Gastroesophageal sphincter (tissue), 4 donors: ENCODE data around the gene SLC27A1. TPM values are rescaled to one million over a fixed set of nuclear protein-coding genes. Genes with fewer than 3 reads are reported as not detected.

Experiments used
- ATAC-seq: fragments of 150-250 bp; one replicate; pipeline ENCODE4 v1.9.1; 2016; ENCODE audit warnings: mild to moderate bottlenecking, moderate library complexity
- H3K27ac ChIP-seq, 4 donors: fragments of 200-600 bp; sonication (generic) in 3 of 4; 1 replicate in 3 of 4; 2 replicates in 1 of 4; pipeline ENCODE4 v1.5.1; 2016 to 2019
- H3K27me3 ChIP-seq: fragments of 200-600 bp; sonication (generic); one replicate; pipeline ENCODE4 v1.5.1; 2019
- H3K36me3 ChIP-seq, 2 donors: fragments of 200-600 bp; sonication (generic); one replicate each; pipeline ENCODE4 v1.5.1; 2019; ENCODE audit warnings: control low read depth in 1 of 2
- H3K4me1 ChIP-seq, 3 donors: fragments of 200-600 bp; sonication (generic); 1 replicate in 2 of 3; 2 replicates in 1 of 3; pipeline ENCODE4 v1.5.1; 2016 to 2019; ENCODE audit warnings: control low read depth in 2 of 3
- H3K4me3 ChIP-seq, 2 donors: fragments of 200-600 bp; sonication (generic); one replicate each; pipeline ENCODE4 v1.5.1; 2019; ENCODE audit warnings: mild to moderate bottlenecking in 1 of 2, moderate library complexity in 1 of 2
- H3K9me3 ChIP-seq, 3 donors: fragments of 200-600 bp; sonication (generic); one replicate each; pipeline ENCODE4 v1.5.1; 2017 to 2019; ENCODE audit warnings: control low read depth in 2 of 3
- CTCF ChIP-seq, 4 experiments: fragments of 200-600 bp in 2 of 4; fragments of 450-650 bp in 2 of 4; sonication (generic) in 1 of 4; IDR thresholded peaks; one replicate each; pipeline ENCODE4 v1.5.1; 2017 to 2019; ENCODE audit warnings: antibody characterized with exemption in 4 of 4, mild to moderate bottlenecking in 2 of 4, moderate library complexity in 2 of 4
- EP300 ChIP-seq: sonication (generic); formaldehyde crosslinking; IDR thresholded peaks from one replicate; pipeline ENCODE4 v1.6.1; 2017; ENCODE audit warnings: antibody characterized with exemption, mild to moderate bottlenecking
- POLR2A ChIP-seq, 2 donors: fragments of 450-650 bp; IDR thresholded peaks; one replicate each; pipeline ENCODE4 v1.6.1; 2017; ENCODE audit warnings: antibody characterized with exemption in 2 of 2, mild to moderate bottlenecking in 2 of 2, moderate library complexity in 1 of 2
- POLR2AphosphoS5 ChIP-seq: sonication (generic); formaldehyde crosslinking; IDR thresholded peaks from one replicate; pipeline ENCODE4 v1.6.1; 2017; ENCODE audit warnings: antibody characterized with exemption
- WGBS, 2 donors: methylation state at CpG; one replicate each; pipeline ENCODE4 v1.1.5; 2018; ENCODE audit warnings: low coverage in 1 of 2; 5-methylcytosine and 5-hydroxymethylcytosine counted together
- total RNA-seq, 4 donors: library from RNA; depleted of rRNA; stranded (reverse); fragments of >200 nt; gene quantifications; one replicate each; pipeline ENCODE4 v1.1.0, GENCODE V29; 2016

SLC27A1 gene
- total RNA-seq, 4 donors from 2014 or later, result 17.1 to 21.3 (median 19.6) TPM

GRCh38 chr19:17525141-17525540, 54.8 kb downstream of the SLC27A1 start:
- peaks cover 71% of the 10 kb centered on the region for H3K27me3 ChIP-seq

GRCh38 chr19:17526922-17527321, 56.6 kb downstream of the SLC27A1 start:
- peaks cover 0 to 10% (median 0%) of the 10 kb centered on the region in 3 donors for H3K4me1 ChIP-seq
- H3K27me3 ChIP-seq, result peaks cover 84% of the 10 kb centered on the region
- H3K36me3 ChIP-seq, result no peaks in the 10 kb centered on the region
- no peak for ATAC-seq
- TF ChIP-seq CTCF (IDR thresholded peaks at IDR 0.05) (no peak), EP300 (no peak), POLR2AphosphoS5 (no peak), POLR2A (IDR thresholded peaks at IDR 0.05) (no peak)
- peaks cover 0 to 5% (median 0%) of the 10 kb centered on the region in 3 donors for H3K9me3 ChIP-seq
- 50% methylated on average over 5 of the region's 16 CpGs; no CpG with 5 or more reads in 1 of the 2 donors for WGBS, 2 donors
- no peak overlapping the region for H3K4me3 ChIP-seq
- no peak overlapping the region for H3K27ac ChIP-seq

More at GRCh38 chr19:17525141-17525540, 54.8 kb downstream of the SLC27A1 start:
- TF ChIP-seq EP300, result no peak
- TF ChIP-seq POLR2AphosphoS5, result no peak
- TF ChIP-seq POLR2A (IDR thresholded peaks at IDR 0.05), result no peak
- no peak for TF ChIP-seq CTCF (IDR thresholded peaks at IDR 0.05)
- no peak overlapping the region for H3K4me3 ChIP-seq
- peaks cover 0 to 14% of the 10 kb centered on the region in 2 donors for H3K36me3 ChIP-seq
- peaks cover 0 to 5% (median 0%) of the 10 kb centered on the region in 3 donors for H3K9me3 ChIP-seq
- no peak overlapping the region for H3K27ac ChIP-seq
- ATAC-seq, result no peak
- H3K4me1 ChIP-seq, result peaks cover 0 to 10% (median 0%) of the 10 kb centered on the region in 3 donors
- 100% methylated on average over 3 of the region's 9 CpGs; no CpG with 5 or more reads in 1 of the 2 donors for WGBS, 2 donors

GRCh38 chr19:17527326-17527725, 57.0 kb downstream of the SLC27A1 start:
- H3K4me1 ChIP-seq, result peaks cover 0 to 10% (median 0%) of the 10 kb centered on the region in 3 donors
- H3K36me3 ChIP-seq, result no peaks in the 10 kb centered on the region
- WGBS, 2 donors, result 57 to 64% methylated on average over 3 of the region's 10 CpGs
- H3K27ac ChIP-seq, result no peak overlapping the region
- peaks cover 86% of the 10 kb centered on the region for H3K27me3 ChIP-seq
- no peak for TF ChIP-seq CTCF (IDR thresholded peaks at IDR 0.05)
- TF ChIP-seq POLR2AphosphoS5, result no peak
- TF ChIP-seq EP300, result no peak
- TF ChIP-seq POLR2A (IDR thresholded peaks at IDR 0.05), result no peak
- H3K4me3 ChIP-seq, result no peak overlapping the region
- H3K9me3 ChIP-seq, result peaks cover 0 to 5% (median 0%) of the 10 kb centered on the region in 3 donors
- no peak for ATAC-seq

GRCh38 chr19:17528610-17529009, 58.3 kb downstream of the SLC27A1 start:
- no peak for ATAC-seq
- H3K4me1 ChIP-seq, result peaks cover 0 to 1% (median 0%) of the 10 kb centered on the region in 3 donors
- TF ChIP-seq EP300 (no peak), POLR2AphosphoS5 (no peak)
- H3K27me3 ChIP-seq, result peaks cover 88% of the 10 kb centered on the region
- H3K27ac ChIP-seq, result no peak overlapping the region
- H3K36me3 ChIP-seq, result no peaks in the 10 kb centered on the region
- H3K4me3 ChIP-seq, result no peak overlapping the region
- peaks cover 0 to 5% (median 0%) of the 10 kb centered on the region in 3 donors for H3K9me3 ChIP-seq
- WGBS, 2 donors, result 100% methylated on average over 1 of the region's 3 CpGs; no CpG with 5 or more reads in 1 of the 2 donors

GRCh38 chr19:17529239-17530158, 59.2 kb downstream of the SLC27A1 start:
- no peak for TF ChIP-seq CTCF (IDR thresholded peaks at IDR 0.05)
- TF ChIP-seq POLR2A (IDR thresholded peaks at IDR 0.05), result no peak
- no peak for TF ChIP-seq EP300
- no peak for TF ChIP-seq POLR2AphosphoS5
- Histone ChIP-seq H3K4me3 (no peak overlapping the region), H3K27ac (no peak overlapping the region), H3K4me1 (no peaks in the 10 kb centered on the region), H3K27me3 (peaks cover 79% of the 10 kb centered on the region), H3K36me3 (no peaks in the 10 kb centered on the region), H3K9me3 (peaks cover 0 to 5% (median 0%) of the 10 kb centered on the region in 3 donors)
- 60 to 81% methylated on average over 6 of the region's 8 CpGs for WGBS, 2 donors
- no peak for ATAC-seq
